Measurements from ENCODE around the gene SCYGR6.
"Not testable (repeated sequence)": the region's sequence is repeated elsewhere in the genome, so short reads cannot be mapped to it uniquely, and the experiment has no call there.

- TF ChIP-seq CTCF, POLR2A (IDR thresholded peaks at IDR 0.05): not testable (repeated sequence)
Measured at GRCh38 chr2:227756261-227756660, 31.7 kb upstream of the SCYGR6 start.
